ENCODE results near the gene COL9A2. TPM values are rescaled to one million over a fixed set of nuclear protein-coding genes. Genes with fewer than 3 reads are reported as not detected.
A peak's percentile ranks its signal among the peaks of the same experiment; 100 is the strongest.

Gene COL9A2
- total and polyA plus RNA-seq, 2 experiments from 2014 or later, result 3.4 to 5.9 TPM

- TF ChIP-seq CTCF (IDR thresholded peaks at IDR 0.05; ENCODE audit: low read depth, low read length), result no peak
- Histone ChIP-seq H3K36me3 (peaks cover 65% of the 10 kb centered on the region), H3K4me3 (no peak overlapping the region), H3K27me3 (no peaks in the 10 kb centered on the region), H3K9me3 (ENCODE audit: low read depth) (no peaks in the 10 kb centered on the region), H3K27ac (no peak overlapping the region), H3K4me1 (ENCODE audit: low read depth) (no peaks in the 10 kb centered on the region)
- DNase-seq (ENCODE audit: low read depth in 1 of 2, low spot score in 1 of 2), result no peak
These were observed 51.8 kb downstream of the COL9A2 start for GRCh38 chr1:40265298-40265697.

- Histone ChIP-seq H3K27me3 (no peaks in the 10 kb centered on the region), H3K4me1 (ENCODE audit: low read depth) (no peaks in the 10 kb centered on the region), H3K4me3 (no peak overlapping the region), H3K36me3 (peaks cover 56% of the 10 kb centered on the region), H3K9me3 (ENCODE audit: low read depth) (no peaks in the 10 kb centered on the region), H3K27ac (no peak overlapping the region)
- no peak for DNase-seq (ENCODE audit: low read depth in 1 of 2, low spot score in 1 of 2)
- no peak for TF ChIP-seq CTCF (IDR thresholded peaks at IDR 0.05; ENCODE audit: low read depth, low read length)
These were observed 52.7 kb downstream of the COL9A2 start for GRCh38 chr1:40264354-40264781.

GRCh38 chr1:40258445-40258769, 58.7 kb downstream of the COL9A2 start:
- DNase-seq (ENCODE audit: low read depth in 1 of 2, low spot score in 1 of 2), result peak in 1 of 2 donors; percentile 39
- H3K9me3 ChIP-seq (ENCODE audit: low read depth), result no peaks in the 10 kb centered on the region
- TF ChIP-seq CTCF (IDR thresholded peaks at IDR 0.05; ENCODE audit: low read depth, low read length), result no peak
- H3K4me1 ChIP-seq (ENCODE audit: low read depth), result peaks cover 5% of the 10 kb centered on the region
- H3K27me3 ChIP-seq, result no peaks in the 10 kb centered on the region
- H3K36me3 ChIP-seq, result peaks cover 29% of the 10 kb centered on the region
- peak overlapping the region; percentile 99 for H3K27ac ChIP-seq
- H3K4me3 ChIP-seq, result peak overlapping the region; percentile 93

- peak; percentile 97 to 99 for DNase-seq (ENCODE audit: low read depth in 1 of 2, low spot score in 1 of 2)
- TF ChIP-seq CTCF (IDR thresholded peaks at IDR 0.05; ENCODE audit: low read depth, low read length), result no peak
- Histone ChIP-seq H3K4me1 (ENCODE audit: low read depth) (peaks cover 5% of the 10 kb centered on the region), H3K27ac (peak within 1 kb of the TSS; percentile 99), H3K4me3 (peak within 1 kb of the TSS; percentile 93), H3K27me3 (no peaks in the 10 kb centered on the region), H3K36me3 (peaks cover 25% of the 10 kb centered on the region), H3K9me3 (ENCODE audit: low read depth) (no peaks in the 10 kb centered on the region)
These were observed 59.2 kb downstream of the COL9A2 start, which contains the start of gene ZMPSTE24 for GRCh38 chr1:40257688-40258444. Gene ZMPSTE24, plus strand, starts transcription at chr1:40258236. Its CDS starts 36 bp downstream, at chr1:40258272.

- no peak for TF ChIP-seq CTCF (IDR thresholded peaks at IDR 0.05; ENCODE audit: low read depth, low read length)
- no peak for DNase-seq (ENCODE audit: low read depth in 1 of 2, low spot score in 1 of 2)
These were observed 59.8 kb downstream of the COL9A2 start for GRCh38 chr1:40257313-40257687.

More at GRCh38 chr1:40257313-40257687, 59.8 kb downstream of the COL9A2 start:
- Histone ChIP-seq H3K4me1 (ENCODE audit: low read depth) (peaks cover 5% of the 10 kb centered on the region), H3K36me3 (peaks cover 19% of the 10 kb centered on the region), H3K9me3 (ENCODE audit: low read depth) (no peaks in the 10 kb centered on the region), H3K27me3 (no peaks in the 10 kb centered on the region), H3K4me3 (peak overlapping the region; percentile 62), H3K27ac (peak overlapping the region; percentile 99)

Data from cardiac muscle cell (in vitro differentiated cells and primary cell).